ENCODE results near the gene LRRC8E. TPM values are rescaled to one million over a fixed set of nuclear protein-coding genes. Genes with fewer than 3 reads are reported as not detected.

Gene LRRC8E
- total RNA-seq, 1 experiment from 2014 or later, result 11.8 TPM

DNA sequence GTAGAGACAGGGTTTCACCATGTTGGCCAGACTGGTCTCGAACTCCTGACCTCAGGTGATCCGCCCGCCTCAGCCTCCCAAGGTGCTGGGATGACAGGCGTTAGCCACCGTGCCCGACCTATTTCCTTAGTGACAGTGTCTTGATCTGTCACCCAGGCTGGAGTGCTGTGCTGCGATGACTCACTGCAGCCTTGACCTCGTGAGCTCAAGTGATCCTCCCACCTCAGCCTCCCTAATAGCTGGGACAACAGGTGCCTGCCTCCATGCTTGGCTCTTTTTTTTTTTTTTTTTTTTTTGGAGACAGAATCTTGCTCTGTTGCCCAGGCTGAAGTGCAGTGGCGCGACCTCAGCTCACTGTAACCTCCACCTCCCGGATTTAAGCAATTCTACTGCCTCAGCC, 41.7 kb downstream of the LRRC8E start:
- DNase-seq (ENCODE audit: low read depth), result peak; percentile 51

DNA sequence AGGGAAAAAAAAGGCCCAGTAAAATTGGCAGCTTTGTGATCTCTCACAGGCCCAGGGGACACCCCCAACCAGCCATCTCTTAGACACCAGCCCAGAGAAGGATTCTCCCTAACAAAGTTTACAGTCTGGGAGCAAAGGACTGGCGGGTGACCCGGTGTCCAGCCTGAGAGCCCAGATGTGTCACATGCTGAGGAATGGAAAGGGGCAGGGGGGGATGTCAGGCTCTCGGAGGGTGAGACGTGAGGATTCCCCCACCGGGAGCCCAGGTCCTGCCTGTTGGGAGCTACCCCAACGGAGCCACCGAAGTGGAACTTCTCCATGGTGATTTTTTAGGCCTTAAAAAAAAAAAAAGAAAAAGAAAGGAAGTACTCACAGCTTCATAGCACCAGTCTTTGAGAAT, 42.5 kb downstream of the LRRC8E start:
- DNase-seq (ENCODE audit: low read depth), result no peak

- no peak for DNase-seq (ENCODE audit: low read depth)
Measured at GRCh38 chr19:7931221-7932061, 43.1 kb downstream of the LRRC8E start.

GRCh38 chr19:7932276-7932929, 44.1 kb downstream of the LRRC8E start:
- DNase-seq (ENCODE audit: low read depth), result no peak

DNA sequence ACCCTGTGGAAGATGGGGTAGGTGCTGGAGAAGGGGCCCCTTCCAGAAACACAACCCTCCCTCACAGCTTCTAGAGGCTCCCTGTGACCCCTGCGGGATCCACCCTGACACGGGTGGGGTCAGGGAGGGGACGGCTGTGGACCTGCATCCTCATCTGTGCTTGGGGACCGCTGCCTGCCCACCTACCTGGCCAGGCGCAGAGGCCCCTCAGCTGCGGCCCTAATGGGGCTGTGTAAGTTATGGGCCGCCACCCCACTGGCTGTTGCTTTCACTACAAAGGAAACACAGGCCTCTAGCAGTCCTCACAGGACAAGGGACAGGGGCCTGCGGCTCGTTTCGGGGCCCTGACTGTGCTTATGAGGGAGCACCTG, 44.6 kb downstream of the LRRC8E start:
- DNase-seq (ENCODE audit: low read depth), result no peak

- no peak for DNase-seq (ENCODE audit: low read depth)
Measured at GRCh38 chr19:7933411-7933810, 45.1 kb downstream of the LRRC8E start.

DNA sequence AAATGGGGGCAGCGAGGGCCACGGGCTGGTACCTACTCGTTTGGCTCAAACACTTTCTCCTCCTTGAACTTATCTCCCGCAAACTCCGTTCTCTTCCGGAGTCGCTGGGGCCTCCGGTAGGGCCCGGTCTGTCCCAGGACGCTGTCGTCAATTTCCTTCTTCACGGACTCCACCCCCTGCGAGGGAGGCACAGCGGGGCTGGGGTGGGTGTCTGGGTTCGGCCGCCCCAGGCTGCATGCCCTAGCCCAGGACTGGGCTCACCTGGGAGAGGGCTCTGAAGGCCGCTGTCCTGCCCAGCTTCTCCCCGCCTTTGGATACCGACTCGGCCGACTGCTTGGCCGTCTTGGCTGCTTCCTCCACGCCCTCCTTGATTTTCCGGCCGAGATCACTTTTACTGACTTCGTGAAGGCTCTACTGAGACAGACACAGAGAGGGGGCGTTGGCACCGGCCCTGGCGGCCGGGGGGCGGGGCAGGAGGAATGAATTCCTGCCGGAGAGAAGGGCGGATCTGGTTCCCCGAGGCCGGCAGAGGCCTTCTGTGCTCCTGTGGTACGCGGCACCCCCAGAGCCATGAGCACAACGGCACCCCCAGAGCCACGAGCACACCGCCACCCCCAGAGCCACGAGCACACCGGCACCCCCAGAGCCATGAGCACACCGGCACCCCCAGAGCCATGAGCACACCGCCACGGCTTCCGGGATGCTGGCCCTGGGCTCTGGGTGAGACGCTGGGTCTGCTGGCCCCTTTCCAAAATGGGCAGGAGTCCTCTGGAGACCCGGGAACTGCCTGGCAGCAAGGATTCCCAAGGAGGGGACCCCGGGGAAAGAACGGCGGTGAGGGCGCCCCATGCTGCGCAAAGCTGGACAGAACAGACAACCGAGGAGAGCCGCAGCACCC, 45.8 kb downstream of the LRRC8E start:
- no peak for DNase-seq (ENCODE audit: low read depth)

GRCh38 chr19:7934766-7935165, 46.5 kb downstream of the LRRC8E start:
- DNase-seq (ENCODE audit: low read depth), result no peak

GRCh38 chr19:7940841-7941240, 52.5 kb downstream of the LRRC8E start:
- no peak for DNase-seq (ENCODE audit: low read depth)

GRCh38 chr19:7941895-7942596, 53.7 kb downstream of the LRRC8E start:
- DNase-seq (ENCODE audit: low read depth), result no peak

DNA sequence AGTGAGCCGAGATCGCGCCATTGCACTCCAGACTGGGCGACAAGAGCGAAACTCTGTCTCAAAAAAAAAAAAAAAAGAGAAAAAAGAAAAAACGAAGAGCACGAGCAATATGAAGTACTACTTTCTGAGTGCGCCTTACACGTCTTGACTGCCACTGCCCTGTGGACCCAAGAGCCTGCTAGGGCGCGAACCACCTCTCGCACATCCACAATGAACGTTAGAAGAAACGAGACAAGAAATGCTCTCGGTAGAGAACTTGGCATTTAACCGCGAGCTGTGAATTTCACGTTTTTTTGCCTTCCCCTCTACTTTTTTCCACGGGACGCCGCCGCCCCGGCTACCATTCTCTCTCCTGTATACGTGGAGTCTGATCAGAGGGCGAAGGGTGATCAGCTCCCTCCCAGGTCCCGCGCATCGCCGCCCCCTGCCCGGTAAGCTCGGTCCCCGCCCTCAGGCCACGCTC, 54.7 kb downstream of the LRRC8E start:
- DNase-seq (ENCODE audit: low read depth), result peak; percentile 23

DNA sequence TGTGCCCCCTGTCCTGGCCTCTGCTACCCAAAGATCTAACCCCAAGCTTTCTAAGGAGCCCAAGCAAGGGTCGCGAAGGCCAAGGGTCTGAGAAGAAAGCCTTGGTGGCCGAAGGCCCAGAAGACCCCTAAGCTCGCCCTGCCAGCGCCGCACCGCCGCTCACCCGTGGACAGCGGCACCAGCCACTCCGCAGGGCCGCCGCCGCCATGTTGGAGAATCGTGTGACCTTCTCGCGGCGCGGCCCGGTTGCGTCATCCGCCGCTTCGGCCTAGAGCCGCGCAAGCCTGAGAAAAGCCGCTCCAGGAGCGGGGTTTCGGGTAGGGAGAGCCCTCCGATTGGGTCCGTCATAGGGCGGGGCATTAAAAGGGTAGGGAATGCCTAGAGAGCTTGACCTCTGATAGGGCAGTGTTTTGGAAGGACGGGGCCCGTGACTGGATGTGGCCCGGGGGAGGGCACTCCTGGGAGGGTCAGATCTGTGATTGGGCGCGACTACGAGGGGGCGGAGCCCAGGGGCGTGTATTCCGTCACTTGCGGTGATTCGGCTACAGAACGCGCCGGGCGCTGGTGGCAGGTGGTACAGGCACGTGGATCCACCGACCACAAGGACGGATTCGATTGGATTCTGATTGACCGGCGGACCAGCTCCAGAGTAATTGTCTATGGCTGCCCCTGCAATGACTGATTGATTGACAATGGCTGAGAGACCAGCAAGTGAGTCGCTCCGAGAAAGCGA, 55.3 kb downstream of the LRRC8E start, which contains the start of gene TIMM44:
Gene TIMM44, minus strand, starts transcription at position 223 of the 733 bp plus-strand sequence. Its CDS starts 15 bp downstream, at position 208.
- peak; percentile 99 for DNase-seq (ENCODE audit: low read depth)

- DNase-seq (ENCODE audit: low read depth), result peak; percentile 85
Measured at GRCh38 chr19:7944177-7944761, 56.0 kb downstream of the LRRC8E start.

DNA sequence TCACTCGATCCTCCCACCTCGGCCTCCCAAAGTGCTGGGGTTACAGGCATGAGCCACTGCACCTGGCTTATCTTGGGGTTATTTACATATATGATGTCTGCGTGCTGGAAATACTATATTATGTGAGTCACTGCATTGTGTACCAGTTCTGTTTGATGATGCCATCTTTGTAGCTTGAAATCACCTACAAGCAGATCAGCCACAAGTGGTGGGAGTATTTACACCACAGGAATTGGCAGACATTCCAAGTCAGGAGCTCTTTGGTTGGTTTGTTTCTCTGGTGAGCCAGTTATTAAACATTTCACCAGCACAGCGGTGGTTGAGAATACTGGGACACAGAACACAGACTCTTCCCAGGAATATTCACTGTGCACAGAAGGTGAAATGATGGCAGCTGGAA, 59.6 kb downstream of the LRRC8E start:
- no peak for DNase-seq (ENCODE audit: low read depth)

Other genes with a start within 250 kb of the LRRC8E start
- gene RETN, start 219.5 kb upstream of the LRRC8E start, total RNA-seq (2014; rRNA removed; shearing (Covaris generic)), result not detected in 2 replicates
- not detected in 2 replicates for gene MCEMP1, start 211.4 kb upstream of the LRRC8E start, total RNA-seq (2014; rRNA removed; shearing (Covaris generic))
- 64.7 and 75.2 TPM in 2 replicates for gene TRAPPC5, start 207.7 kb upstream of the LRRC8E start, total RNA-seq (2014; rRNA removed; shearing (Covaris generic))
- not detected in 2 replicates for gene FCER2, start 186.4 kb upstream of the LRRC8E start, total RNA-seq (2014; rRNA removed; shearing (Covaris generic))
- gene CLEC4G, start 156.4 kb upstream of the LRRC8E start, total RNA-seq (2014; rRNA removed; shearing (Covaris generic)), result not detected in 2 replicates
- not detected in 2 replicates for gene CD209, start 141.0 kb upstream of the LRRC8E start, total RNA-seq (2014; rRNA removed; shearing (Covaris generic))
- not detected in 2 replicates for gene CLEC4M, start 125.3 kb upstream of the LRRC8E start, total RNA-seq (2014; rRNA removed; shearing (Covaris generic))
- 9.3 and 11.7 TPM in 2 replicates for gene EVI5L, start 58.3 kb upstream of the LRRC8E start, total RNA-seq (2014; rRNA removed; shearing (Covaris generic))
- not detected in 2 replicates for gene PRR36, start 14.1 kb upstream of the LRRC8E start, total RNA-seq (2014; rRNA removed; shearing (Covaris generic))
- 8.4 and 8.8 TPM in 2 replicates for gene MAP2K7, start 15.4 kb downstream of the LRRC8E start, total RNA-seq (2014; rRNA removed; shearing (Covaris generic))
- gene TGFBR3L, start 26.3 kb downstream of the LRRC8E start, total RNA-seq (2014; rRNA removed; shearing (Covaris generic)), result 7.1 TPM in 1 of 2 replicates, not detected in the other
- gene SNAPC2, start 31.8 kb downstream of the LRRC8E start, total RNA-seq (2014; rRNA removed; shearing (Covaris generic)), result 33.4 and 33.7 TPM in 2 replicates
- 1.2 and 3.8 TPM in 2 replicates for gene CTXN1, start 37.6 kb downstream of the LRRC8E start, total RNA-seq (2014; rRNA removed; shearing (Covaris generic))
- gene TIMM44, start 55.2 kb downstream of the LRRC8E start, total RNA-seq (2014; rRNA removed; shearing (Covaris generic)), result 74.5 and 105 TPM in 2 replicates
- 38.5 and 45.4 TPM in 2 replicates for gene ELAVL1, start 117.1 kb downstream of the LRRC8E start, total RNA-seq (2014; rRNA removed; shearing (Covaris generic))
- not detected in 2 replicates for gene CCL25, start 164.2 kb downstream of the LRRC8E start, total RNA-seq (2014; rRNA removed; shearing (Covaris generic))

Data from Daoy (cell line).